RWPE1 (cell line): ENCODE results near the gene CNOT8.
A peak's percentile ranks its signal among the peaks of the same experiment; 100 is the strongest.
"Not testable (repeated sequence)": the region's sequence is repeated elsewhere in the genome, so short reads cannot be mapped to it uniquely, and the experiment has no call there.

Source experiments
- CTCF ChIA-PET: fragments of 350-600 bp; sonication (Branson Sonifier 250); formaldehyde crosslinking; extraction: SDS; loops from one replicate; lab custom pipeline; 2021; lab: Yijun Ruan, JAX
- POLR2A ChIA-PET: fragments of 400-600 bp; formaldehyde crosslinking; extraction: SDS; loops from one replicate; lab custom pipeline; 2020; ENCODE audit warnings: antibody characterized with exemption; ENCODE audit not compliant: low non-redundant PET; lab: Yijun Ruan, JAX
- DNase-seq: peaks from one replicate; pipeline ENCODE4 v3.0.0; 2012; ENCODE audit warnings: low spot score
- H3K27ac ChIP-seq: fragments of 450-650 bp; 2 replicates; pipeline ENCODE4 v1.5.1; 2017
- CTCF ChIP-seq: fragments of 450-650 bp; conservative IDR thresholded peaks from 2 replicates; pipeline ENCODE4 v1.5.1; 2017; ENCODE audit warnings: low read depth, mild to moderate bottlenecking

CNOT8 gene

GRCh38 chr5:154831451-154831850 lies 27.0 kb upstream of the CNOT8 start:
- CTCF ChIA-PET = interaction anchor here (0.7 kb wide), 1 partner anchor 9 kb away, joined by 4 read pairs; no protein-coding TSS in a partner anchor
- no peak for DNase-seq
- H3K27ac ChIP-seq = peak overlapping the region; percentile 96
- no peak for TF ChIP-seq CTCF
- POLR2A ChIA-PET = no interaction called here

DNA sequence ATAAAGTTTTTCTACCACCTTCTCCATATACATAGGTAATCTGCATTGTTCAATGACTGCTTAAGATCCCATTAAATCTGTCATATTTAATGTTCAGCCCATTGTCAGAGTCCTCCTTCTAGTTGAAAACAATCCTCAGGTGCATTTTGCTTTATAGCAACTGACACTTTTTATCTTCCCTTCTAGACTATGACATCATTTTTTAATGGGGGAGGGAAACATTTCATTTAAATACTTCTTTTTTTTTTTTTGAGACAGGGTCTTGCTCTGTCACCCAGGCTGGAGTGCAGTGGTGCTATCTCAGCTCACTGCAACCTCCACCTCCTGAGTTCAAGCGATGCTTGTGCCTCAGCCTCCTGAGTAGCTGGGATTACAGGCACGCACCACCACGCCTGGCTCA lies 25.6 kb upstream of the CNOT8 start:
- CTCF ChIA-PET = interaction anchor here (0.6 kb wide), 1 partner anchor 11 kb away, joined by 6 read pairs; no protein-coding TSS in a partner anchor
- H3K27ac ChIP-seq = peak overlapping the region; percentile 47
- DNase-seq, POLR2A ChIA-PET: not testable (repeated sequence)

GRCh38 chr5:154834053-154834452 lies 24.4 kb upstream of the CNOT8 start:
- no peak for TF ChIP-seq CTCF
- ChIA-PET POLR2A (interaction anchor here (1.5 kb wide), 1 partner anchor 24 kb away, joined by 3 read pairs; the partner anchor contains the start of gene CNOT8), CTCF (interaction anchor here (0.6 kb wide), 2 partner anchors 131 to 194 kb away, joined by 3 read pairs; no protein-coding TSS in a partner anchor)
- no peak for DNase-seq
- H3K27ac ChIP-seq = peak overlapping the region; percentile 47; the same call in 1 of the 2 replicates

- POLR2A ChIA-PET, DNase-seq: not testable (repeated sequence)
- CTCF ChIA-PET = interaction anchor here (0.6 to 0.7 kb wide), 2 partner anchors 94 to 360 kb away, joined by 3 read pairs; no protein-coding TSS in a partner anchor
- peak overlapping the region; percentile 91 for H3K27ac ChIP-seq
Observed at GRCh38 chr5:154835701-154836052, 22.8 kb upstream of the CNOT8 start.

DNA sequence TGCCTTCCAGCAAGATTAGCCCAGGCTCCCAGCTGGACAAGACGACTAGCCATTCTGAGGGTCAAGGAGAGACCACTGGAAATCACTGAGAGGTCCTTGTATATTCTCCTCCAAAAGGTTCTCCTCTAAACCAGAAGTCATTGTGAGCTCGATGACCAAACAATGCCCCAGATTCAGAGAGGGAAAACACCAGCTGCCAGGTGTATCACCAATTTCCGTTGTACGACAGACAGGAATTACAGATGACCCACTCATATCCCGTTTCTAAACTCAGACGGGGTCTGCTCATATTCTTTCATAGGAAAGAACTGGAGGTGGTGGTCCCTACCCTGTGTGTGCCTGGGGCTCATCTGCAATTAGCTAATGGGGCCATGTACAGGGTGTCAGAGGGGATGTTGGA lies 22.2 kb upstream of the CNOT8 start:
- POLR2A ChIA-PET = no interaction called here
- no peak for TF ChIP-seq CTCF
- peak overlapping the region; percentile 91 for H3K27ac ChIP-seq
- CTCF ChIA-PET = no interaction called here
- no peak for DNase-seq

DNA sequence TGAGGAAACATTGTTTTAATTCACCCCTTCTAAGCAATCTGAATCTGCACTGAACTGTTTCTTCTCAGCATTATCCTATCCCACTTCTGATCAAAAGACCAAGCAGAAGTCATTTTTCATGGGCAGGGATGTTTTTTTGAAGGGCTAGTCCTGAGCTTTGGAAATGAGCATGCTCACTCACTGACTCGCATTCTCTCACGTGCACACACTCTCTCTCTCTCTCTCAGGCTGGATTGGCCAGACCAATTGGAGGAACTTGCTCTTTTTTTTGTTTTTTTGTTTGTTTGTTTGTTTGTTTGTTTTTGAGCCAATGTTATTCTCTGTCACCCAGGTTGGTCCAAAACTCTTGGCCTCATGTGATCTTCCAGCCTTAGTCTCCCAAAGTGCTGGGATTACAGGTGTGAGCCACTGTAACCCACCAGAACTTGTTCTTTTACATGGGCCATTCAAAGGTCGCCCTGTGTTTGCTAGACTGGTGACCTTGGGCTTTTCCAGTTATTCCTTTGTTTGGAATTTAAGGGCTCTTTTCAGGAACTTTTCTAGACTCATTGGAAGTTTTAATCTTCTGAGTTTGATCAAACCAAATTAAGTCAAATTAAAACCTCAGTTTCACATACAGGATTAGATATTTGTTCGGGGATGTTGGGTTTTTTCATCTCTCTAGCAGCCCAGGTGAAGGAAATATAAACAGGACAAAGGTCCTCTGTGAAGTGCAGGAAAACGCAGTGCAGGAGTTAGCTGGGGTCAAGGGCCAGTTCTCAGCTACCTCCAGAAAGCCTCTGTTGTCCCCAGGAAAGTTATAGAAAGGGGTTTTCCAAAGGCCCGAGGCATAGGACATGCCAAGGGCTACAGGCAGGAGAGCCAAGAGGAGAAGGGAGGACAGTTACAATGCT lies 21.2 kb upstream of the CNOT8 start:
- no peak for TF ChIP-seq CTCF
- CTCF ChIA-PET = no interaction called here
- POLR2A ChIA-PET = no interaction called here
- no peak for DNase-seq
- H3K27ac ChIP-seq = no peak overlapping the region

GRCh38 chr5:154840435-154841272 lies 17.8 kb upstream of the CNOT8 start:
- peak overlapping the region; percentile 24; the same call in 1 of the 2 replicates for H3K27ac ChIP-seq
- TF ChIP-seq CTCF = no peak
- ChIA-PET CTCF (interaction anchor here (0.6 to 1.2 kb wide), 3 partner anchors 9 to 16 kb away, joined by 4 to 6 read pairs (median 4); no protein-coding TSS in a partner anchor), POLR2A (interaction anchor here (1.2 kb wide), 1 partner anchor 9 kb away, joined by 4 read pairs; no protein-coding TSS in a partner anchor)
- DNase-seq = no peak
